GM18517 (cell line): ENCODE measurements around the gene SLC24A3.

Experiments used
- ATAC-seq: cut with Tn5 transposase; IDR thresholded peaks from one replicate; pipeline ENCODE4 v1.9.1; 2021; ENCODE audit warnings: mild to moderate bottlenecking, moderate library complexity; ENCODE audit not compliant: unreplicated experiment

The SLC24A3 gene

GRCh38 chr20:19380211-19380610 is 167.8 kb downstream of the SLC24A3 start:
- no peak for ATAC-seq

GRCh38 chr20:19381947-19382346 is 169.5 kb downstream of the SLC24A3 start:
- no peak for ATAC-seq

GRCh38 chr20:19382386-19383340 is 170.2 kb downstream of the SLC24A3 start:
- ATAC-seq, result no peak

GRCh38 chr20:19384940-19385339 is 172.5 kb downstream of the SLC24A3 start:
- ATAC-seq, result no peak

- no peak for ATAC-seq
These were observed 174.8 kb downstream of the SLC24A3 start for GRCh38 chr20:19387251-19387650.

GRCh38 chr20:19392344-19393130 is 180.1 kb downstream of the SLC24A3 start:
- ATAC-seq, result no peak

- no peak for ATAC-seq
These were observed 184.1 kb downstream of the SLC24A3 start for GRCh38 chr20:19396460-19397081.

GRCh38 chr20:19397226-19397625 is 184.8 kb downstream of the SLC24A3 start:
- no peak for ATAC-seq

- ATAC-seq, result no peak
These were observed 185.2 kb downstream of the SLC24A3 start for GRCh38 chr20:19397666-19398065.

GRCh38 chr20:19401096-19401495 is 188.7 kb downstream of the SLC24A3 start:
- ATAC-seq, result no peak

- no peak for ATAC-seq
These were observed 191.1 kb downstream of the SLC24A3 start for GRCh38 chr20:19403549-19403948.

GRCh38 chr20:19404826-19405225 is 192.4 kb downstream of the SLC24A3 start:
- ATAC-seq, result no peak

GRCh38 chr20:19405958-19406357 is 193.5 kb downstream of the SLC24A3 start:
- no peak for ATAC-seq

GRCh38 chr20:19406381-19406780 is 193.9 kb downstream of the SLC24A3 start:
- ATAC-seq, result no peak

- ATAC-seq, result no peak
These were observed 194.8 kb downstream of the SLC24A3 start for GRCh38 chr20:19407196-19407595.

GRCh38 chr20:19407736-19408135 is 195.3 kb downstream of the SLC24A3 start:
- ATAC-seq, result no peak

- no peak for ATAC-seq
These were observed 196.5 kb downstream of the SLC24A3 start for GRCh38 chr20:19408971-19409370.

- ATAC-seq, result no peak
These were observed 199.4 kb downstream of the SLC24A3 start for GRCh38 chr20:19411811-19412210.

- no peak for ATAC-seq
These were observed 199.8 kb downstream of the SLC24A3 start for GRCh38 chr20:19412254-19412653.

GRCh38 chr20:19414600-19414999 is 202.2 kb downstream of the SLC24A3 start:
- ATAC-seq, result no peak

- no peak for ATAC-seq
These were observed 203.3 kb downstream of the SLC24A3 start for GRCh38 chr20:19415786-19416185.
